ENCODE data around the gene ADAD2.

Gene ADAD2

DNA sequence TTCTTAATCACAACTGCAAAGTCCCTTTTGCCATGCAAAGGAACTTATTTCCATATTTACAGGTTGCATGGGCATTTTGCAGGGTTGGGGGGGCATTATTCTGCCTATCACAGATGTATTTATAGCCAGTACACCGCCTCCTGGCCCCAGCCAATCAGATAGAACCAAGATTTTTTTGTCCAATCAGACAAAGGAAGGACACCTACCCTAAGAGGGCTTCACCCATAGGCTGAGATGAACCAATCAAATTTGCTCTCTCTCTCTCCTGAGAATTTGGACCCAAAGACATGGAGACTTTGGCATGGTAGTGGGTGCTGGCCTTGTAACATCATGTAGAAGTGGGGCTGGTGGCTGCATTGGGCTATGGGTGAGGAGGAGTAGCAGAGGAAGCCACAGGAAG lies 52.8 kb downstream of the ADAD2 start:
- Histone ChIP-seq H3K9me3 (ENCODE audit: low read length) (peaks cover 3% of the 10 kb centered on the region), H3K27me3 (ENCODE audit: insufficient read depth, low read length) (no peaks in the 10 kb centered on the region), H3K4me3 (ENCODE audit: low read length) (no peak overlapping the region), H2AFZ (ENCODE audit: low read depth, low read length) (no peak overlapping the region), H3K36me3 (ENCODE audit: insufficient read depth, low read length) (no peaks in the 10 kb centered on the region), H3K4me1 (ENCODE audit: insufficient read depth, low read length) (no peaks in the 10 kb centered on the region)

DNA sequence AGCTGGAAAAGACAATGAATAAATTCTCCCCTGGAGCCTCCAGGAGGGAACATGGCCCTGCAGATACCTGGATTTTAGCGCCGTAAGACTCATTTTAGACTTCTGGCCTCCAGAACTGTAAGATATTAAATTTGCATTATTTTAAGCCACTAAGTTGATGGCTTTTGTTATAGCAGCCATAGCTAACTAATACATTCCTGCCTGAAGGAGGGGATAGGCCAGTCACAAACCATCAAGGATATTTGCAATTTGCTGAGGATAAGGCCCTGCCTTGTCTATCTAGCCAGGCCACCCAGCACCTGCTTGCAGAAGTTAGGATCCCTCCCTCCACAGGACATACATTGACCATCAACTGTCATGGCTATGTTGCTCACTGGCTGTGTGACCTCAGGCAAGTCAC lies 53.8 kb downstream of the ADAD2 start:
- no peaks in the 10 kb centered on the region for H3K36me3 ChIP-seq (ENCODE audit: insufficient read depth, low read length)
- H2AFZ ChIP-seq (ENCODE audit: low read depth, low read length) = no peak overlapping the region
- H3K27me3 ChIP-seq (ENCODE audit: insufficient read depth, low read length) = peaks cover 4% of the 10 kb centered on the region
- H3K9me3 ChIP-seq (ENCODE audit: low read length) = peaks cover 3% of the 10 kb centered on the region
- H3K4me1 ChIP-seq (ENCODE audit: insufficient read depth, low read length) = no peaks in the 10 kb centered on the region
- H3K4me3 ChIP-seq (ENCODE audit: low read length) = no peak overlapping the region

DNA sequence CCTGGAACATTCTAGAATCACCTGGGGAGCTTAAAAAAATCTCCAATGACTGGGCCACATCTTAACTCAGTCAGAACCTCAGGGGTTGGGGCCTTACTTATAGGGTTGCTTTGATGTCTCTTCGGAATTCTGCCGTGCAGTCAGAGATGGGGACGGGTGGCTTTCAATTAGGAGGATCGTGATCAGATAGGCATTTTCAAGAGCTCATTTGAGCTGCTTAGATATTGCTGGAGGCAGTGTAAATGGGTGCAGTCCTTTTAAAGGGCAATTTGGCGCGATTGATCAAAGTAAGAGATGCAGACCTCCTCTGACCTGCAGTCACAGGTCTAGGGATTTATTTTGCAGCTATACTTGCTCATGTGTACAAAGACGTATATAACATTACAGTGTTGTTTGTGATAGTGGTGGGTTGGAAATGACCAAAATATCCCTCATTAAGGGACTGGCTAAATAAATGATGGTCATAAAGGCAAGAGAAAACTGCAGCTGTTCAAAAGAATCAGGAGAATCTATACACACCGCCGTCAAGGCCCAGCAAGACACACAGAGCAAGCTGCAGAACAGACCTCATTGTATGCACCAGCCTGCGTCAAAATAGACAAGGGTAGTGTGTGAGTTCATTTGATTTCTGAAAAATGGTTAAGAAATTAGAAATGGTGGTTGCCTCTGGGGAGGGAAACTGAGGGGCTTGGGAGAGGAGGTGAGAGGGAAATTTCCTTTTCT lies 55.2 kb downstream of the ADAD2 start:
- peaks cover 3% of the 10 kb centered on the region for H3K9me3 ChIP-seq (ENCODE audit: low read length)
- H3K36me3 ChIP-seq (ENCODE audit: insufficient read depth, low read length) = no peaks in the 10 kb centered on the region
- no peaks in the 10 kb centered on the region for H3K4me1 ChIP-seq (ENCODE audit: insufficient read depth, low read length)
- H3K4me3 ChIP-seq (ENCODE audit: low read length) = no peak overlapping the region
- no peak overlapping the region for H2AFZ ChIP-seq (ENCODE audit: low read depth, low read length)
- peaks cover 4% of the 10 kb centered on the region for H3K27me3 ChIP-seq (ENCODE audit: insufficient read depth, low read length)

DNA sequence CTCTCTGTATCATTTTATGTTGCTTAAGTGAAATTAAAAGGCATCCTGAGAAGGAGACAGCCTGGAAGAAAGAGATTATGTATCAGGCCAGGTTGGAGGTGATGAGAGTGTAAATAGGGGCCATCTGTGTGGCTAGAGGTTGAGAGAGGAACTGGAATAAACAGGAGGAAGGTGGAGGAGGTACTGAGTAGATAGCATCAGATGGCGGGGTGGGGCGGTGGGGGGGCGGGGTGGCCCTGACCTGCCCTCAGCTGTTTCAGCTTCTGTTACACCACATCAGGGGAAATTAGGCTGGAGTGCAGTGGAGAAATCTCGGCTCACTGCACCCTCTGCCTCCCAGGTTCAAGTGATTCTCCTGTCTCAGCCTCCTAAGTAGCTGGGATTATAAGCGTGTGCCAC lies 55.7 kb downstream of the ADAD2 start:
- Histone ChIP-seq H3K27me3 (ENCODE audit: insufficient read depth, low read length) (peaks cover 4% of the 10 kb centered on the region), H3K4me3 (ENCODE audit: low read length) (no peak overlapping the region), H3K9me3 (ENCODE audit: low read length) (peaks cover 3% of the 10 kb centered on the region), H2AFZ (ENCODE audit: low read depth, low read length) (no peak overlapping the region), H3K36me3 (ENCODE audit: insufficient read depth, low read length) (no peaks in the 10 kb centered on the region), H3K4me1 (ENCODE audit: insufficient read depth, low read length) (no peaks in the 10 kb centered on the region)

Data from neuron (in vitro differentiated cells).